Fibroblast of lung (primary cell): ENCODE data around the gene CCDC187. TPM values are rescaled to one million over a fixed set of nuclear protein-coding genes. Genes with fewer than 3 reads are reported as not detected.
A peak's percentile ranks its signal among the peaks of the same experiment; 100 is the strongest.

Source experiments
- DNase-seq, 2 donors: peaks; one replicate each; pipeline versions ENCODE4 v3.0.0 to v3.0.0-alpha.2; 2010; ENCODE audit warnings: low read depth in 2 of 2
- H2AFZ ChIP-seq: 2 replicates; pipeline ENCODE4 v1.5.1; 2012; ENCODE audit warnings: low read length, control low read depth, inconsistent platforms
- H3K27ac ChIP-seq: 2 replicates; pipeline ENCODE4 v1.5.1; 2011; ENCODE audit warnings: low read length, control low read depth; ENCODE audit not compliant: insufficient read depth
- H3K27me3 ChIP-seq: 2 replicates; pipeline ENCODE4 v1.5.1; 2011; ENCODE audit warnings: mild to moderate bottlenecking, low read length; ENCODE audit not compliant: control insufficient read depth, insufficient read depth
- H3K36me3 ChIP-seq: 2 replicates; pipeline ENCODE4 v1.5.1; 2011; ENCODE audit warnings: low read length; ENCODE audit not compliant: control insufficient read depth, insufficient read depth
- H3K4me1 ChIP-seq: 2 replicates; pipeline ENCODE4 v1.5.1; 2011; ENCODE audit warnings: low read length; ENCODE audit not compliant: control insufficient read depth, insufficient read depth; ENCODE audit errors: extremely low read depth
- H3K4me2 ChIP-seq: 2 replicates; pipeline ENCODE4 v1.5.1; 2011; ENCODE audit warnings: low read length, control low read depth; ENCODE audit not compliant: insufficient read depth; ENCODE audit errors: extremely low read depth
- H3K4me3 ChIP-seq, 4 experiments: fragments of 200-600 bp in 1 of 4; sonication (generic) in 1 of 4; replicated peaks in 1 of 4; 2 replicates each; pipeline ENCODE4 v1.5.1; 2011 to 2016; ENCODE audit warnings: low read length in 4 of 4, low read depth in 3 of 4, mild to moderate bottlenecking in 3 of 4, control low read depth in 2 of 4, inconsistent platforms in 1 of 4, mixed read lengths in 1 of 4; ENCODE audit not compliant: insufficient read depth in 1 of 4; ENCODE audit errors: control extremely low read depth in 1 of 4
- H3K79me2 ChIP-seq: 2 replicates; pipeline ENCODE4 v1.5.1; 2012; ENCODE audit warnings: mild to moderate bottlenecking, low read length, inconsistent platforms; ENCODE audit not compliant: control insufficient read depth, insufficient read depth
- H3K9ac ChIP-seq: 2 replicates; pipeline ENCODE4 v1.5.1; 2011; ENCODE audit warnings: mild to moderate bottlenecking, low read length, control low read depth; ENCODE audit not compliant: insufficient read depth
- H3K9me3 ChIP-seq: 2 replicates; pipeline ENCODE4 v1.5.1; 2012; ENCODE audit warnings: low read depth, low read length; ENCODE audit not compliant: control insufficient read depth, insufficient read depth
- H4K20me1 ChIP-seq: 2 replicates; pipeline ENCODE4 v1.5.1; 2011; ENCODE audit warnings: low read length; ENCODE audit not compliant: control insufficient read depth, insufficient read depth; ENCODE audit errors: extremely low read depth
- EZH2 ChIP-seq: IDR thresholded peaks from 2 replicates; pipeline ENCODE4 v1.5.1; 2012; ENCODE audit warnings: low read length, control low read depth, mild to moderate bottlenecking; ENCODE audit errors: missing control alignments
- polyA plus RNA-seq, 2 donors: library from polyadenylated mRNA; depleted of rRNA in 1 of 2; stranded (reverse) in 1 of 2; unstranded in 1 of 2; fragments of >200 nt; gene quantifications; 2 replicates each; pipeline ENCODE4 v1.2.1, GENCODE V29; 2011 to 2012; ENCODE audit warnings: missing spikeins in 1 of 2
- total RNA-seq: library from RNA; depleted of rRNA; stranded (reverse); fragments of >200 nt; gene quantifications from 2 replicates; pipeline ENCODE4 v1.2.1, GENCODE V29; 2014
- TF ChIP-seq, protein P1 (sequence below), 2 donors: IDR thresholded peaks in 1 of 2; conservative IDR thresholded peaks in 1 of 2; 1 replicate in 1 of 2; 2 replicates in 1 of 2; pipeline ENCODE4 v1.5.1; 2011 to 2012; ENCODE audit warnings: low read length in 2 of 2, control low read depth in 1 of 2, inconsistent platforms in 1 of 2, low read depth in 1 of 2, mild to moderate bottlenecking in 1 of 2

Gene CCDC187
- total and polyA plus RNA-seq, 2 donors (not counting 1 experiment from before 2014, with no cell fraction given): not detected

GRCh38 chr9:136203408-136204144 lies 100.3 kb downstream of the CCDC187 start:
- Histone ChIP-seq H3K27ac (no peak overlapping the region), H3K9me3 (no peaks in the 10 kb centered on the region), H3K4me3 (no peak overlapping the region), H3K4me2 (no peak overlapping the region), H4K20me1 (no peaks in the 10 kb centered on the region), H3K27me3 (peaks cover 51% of the 10 kb centered on the region), H3K4me1 (no peaks in the 10 kb centered on the region), H2AFZ (no peak overlapping the region), H3K79me2 (no peaks in the 10 kb centered on the region), H3K36me3 (no peaks in the 10 kb centered on the region), H3K9ac (no peak overlapping the region)
- TF ChIP-seq, protein P1, sequence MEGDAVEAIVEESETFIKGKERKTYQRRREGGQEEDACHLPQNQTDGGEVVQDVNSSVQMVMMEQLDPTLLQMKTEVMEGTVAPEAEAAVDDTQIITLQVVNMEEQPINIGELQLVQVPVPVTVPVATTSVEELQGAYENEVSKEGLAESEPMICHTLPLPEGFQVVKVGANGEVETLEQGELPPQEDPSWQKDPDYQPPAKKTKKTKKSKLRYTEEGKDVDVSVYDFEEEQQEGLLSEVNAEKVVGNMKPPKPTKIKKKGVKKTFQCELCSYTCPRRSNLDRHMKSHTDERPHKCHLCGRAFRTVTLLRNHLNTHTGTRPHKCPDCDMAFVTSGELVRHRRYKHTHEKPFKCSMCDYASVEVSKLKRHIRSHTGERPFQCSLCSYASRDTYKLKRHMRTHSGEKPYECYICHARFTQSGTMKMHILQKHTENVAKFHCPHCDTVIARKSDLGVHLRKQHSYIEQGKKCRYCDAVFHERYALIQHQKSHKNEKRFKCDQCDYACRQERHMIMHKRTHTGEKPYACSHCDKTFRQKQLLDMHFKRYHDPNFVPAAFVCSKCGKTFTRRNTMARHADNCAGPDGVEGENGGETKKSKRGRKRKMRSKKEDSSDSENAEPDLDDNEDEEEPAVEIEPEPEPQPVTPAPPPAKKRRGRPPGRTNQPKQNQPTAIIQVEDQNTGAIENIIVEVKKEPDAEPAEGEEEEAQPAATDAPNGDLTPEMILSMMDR (conservative IDR thresholded peaks at IDR 0.05 in 1 of 2, IDR thresholded peaks at IDR 0.05 in 1 of 2; ENCODE audit: low read depth in 1 of 2, low read length in 2 of 2): no peak
- peak; percentile 88 for TF ChIP-seq EZH2
- no peak for DNase-seq

GRCh38 chr9:136202454-136203407 lies 101.2 kb downstream of the CCDC187 start:
- Histone ChIP-seq H3K4me3 (no peak overlapping the region), H3K4me2 (no peak overlapping the region), H4K20me1 (no peaks in the 10 kb centered on the region), H3K4me1 (no peaks in the 10 kb centered on the region), H3K27me3 (peaks cover 60% of the 10 kb centered on the region), H3K36me3 (no peaks in the 10 kb centered on the region), H2AFZ (no peak overlapping the region), H3K79me2 (no peaks in the 10 kb centered on the region), H3K9me3 (no peaks in the 10 kb centered on the region), H3K9ac (no peak overlapping the region), H3K27ac (no peak overlapping the region)
- DNase-seq: no peak
- peak; percentile 83 for TF ChIP-seq EZH2
- TF ChIP-seq, protein P1 (conservative IDR thresholded peaks at IDR 0.05 in 1 of 2, IDR thresholded peaks at IDR 0.05 in 1 of 2; ENCODE audit: low read depth in 1 of 2, low read length in 2 of 2): no peak
